Measurements from ENCODE around the gene SAMD9L.

SAMD9L gene

GRCh38 chr7:93146472-93147141, 1.6 kb downstream of the SAMD9L start:
- Histone ChIP-seq H3K4me2 (ENCODE audit: low read length) (peak overlapping the region; percentile 92), H3K36me3 (replicated peaks; ENCODE audit: low read depth, low read length) (peaks cover 40% of the 10 kb centered on the region), H3K4me3 (ENCODE audit: low read length) (peak overlapping the region; percentile 78), H3K4me1 (ENCODE audit: low read length) (peaks cover 59% of the 10 kb centered on the region), H3K27me3 (ENCODE audit: low read depth, low read length) (no peaks in the 10 kb centered on the region), H3K27ac (ENCODE audit: low read length) (peak overlapping the region; percentile 73), H2AFZ (ENCODE audit: low read depth, low read length) (peak overlapping the region; percentile 49), H3K9ac (ENCODE audit: low read length) (peak overlapping the region; percentile 72), H4K20me1 (ENCODE audit: insufficient read depth, low read length) (no peaks in the 10 kb centered on the region), H3K9me3 (ENCODE audit: insufficient read depth, low read length) (no peaks in the 10 kb centered on the region), H3K79me2 (ENCODE audit: low read length) (peaks cover 15% of the 10 kb centered on the region)
- TF ChIP-seq EZH2phosphoT487 (IDR thresholded peaks at IDR 0.05; ENCODE audit: low read depth) = no peak
- TF ChIP-seq, protein P1, sequence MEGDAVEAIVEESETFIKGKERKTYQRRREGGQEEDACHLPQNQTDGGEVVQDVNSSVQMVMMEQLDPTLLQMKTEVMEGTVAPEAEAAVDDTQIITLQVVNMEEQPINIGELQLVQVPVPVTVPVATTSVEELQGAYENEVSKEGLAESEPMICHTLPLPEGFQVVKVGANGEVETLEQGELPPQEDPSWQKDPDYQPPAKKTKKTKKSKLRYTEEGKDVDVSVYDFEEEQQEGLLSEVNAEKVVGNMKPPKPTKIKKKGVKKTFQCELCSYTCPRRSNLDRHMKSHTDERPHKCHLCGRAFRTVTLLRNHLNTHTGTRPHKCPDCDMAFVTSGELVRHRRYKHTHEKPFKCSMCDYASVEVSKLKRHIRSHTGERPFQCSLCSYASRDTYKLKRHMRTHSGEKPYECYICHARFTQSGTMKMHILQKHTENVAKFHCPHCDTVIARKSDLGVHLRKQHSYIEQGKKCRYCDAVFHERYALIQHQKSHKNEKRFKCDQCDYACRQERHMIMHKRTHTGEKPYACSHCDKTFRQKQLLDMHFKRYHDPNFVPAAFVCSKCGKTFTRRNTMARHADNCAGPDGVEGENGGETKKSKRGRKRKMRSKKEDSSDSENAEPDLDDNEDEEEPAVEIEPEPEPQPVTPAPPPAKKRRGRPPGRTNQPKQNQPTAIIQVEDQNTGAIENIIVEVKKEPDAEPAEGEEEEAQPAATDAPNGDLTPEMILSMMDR (IDR thresholded peaks at IDR 0.05; ENCODE audit: low read depth, low read length) = no peak

GRCh38 chr7:93146036-93146435, 2.1 kb downstream of the SAMD9L start:
- Histone ChIP-seq H3K36me3 (replicated peaks; ENCODE audit: low read depth, low read length) (peaks cover 46% of the 10 kb centered on the region), H3K4me3 (ENCODE audit: low read length) (peak overlapping the region; percentile 78), H3K4me1 (ENCODE audit: low read length) (peaks cover 57% of the 10 kb centered on the region), H3K4me2 (ENCODE audit: low read length) (peak overlapping the region; percentile 92), H3K79me2 (ENCODE audit: low read length) (peaks cover 15% of the 10 kb centered on the region), H3K9me3 (ENCODE audit: insufficient read depth, low read length) (no peaks in the 10 kb centered on the region), H3K27me3 (ENCODE audit: low read depth, low read length) (no peaks in the 10 kb centered on the region), H3K27ac (ENCODE audit: low read length) (peak overlapping the region; percentile 73), H4K20me1 (ENCODE audit: insufficient read depth, low read length) (no peaks in the 10 kb centered on the region), H2AFZ (ENCODE audit: low read depth, low read length) (no peak overlapping the region), H3K9ac (ENCODE audit: low read length) (peak overlapping the region; percentile 72)
- TF ChIP-seq, protein P1 (IDR thresholded peaks at IDR 0.05; ENCODE audit: low read depth, low read length) = no peak
- no peak for TF ChIP-seq EZH2phosphoT487 (IDR thresholded peaks at IDR 0.05; ENCODE audit: low read depth)

- H2AFZ ChIP-seq (ENCODE audit: low read depth, low read length) = no peak overlapping the region
- H4K20me1 ChIP-seq (ENCODE audit: insufficient read depth, low read length) = no peaks in the 10 kb centered on the region
Observed at GRCh38 chr7:93145354-93145753, 2.8 kb downstream of the SAMD9L start.

DNA sequence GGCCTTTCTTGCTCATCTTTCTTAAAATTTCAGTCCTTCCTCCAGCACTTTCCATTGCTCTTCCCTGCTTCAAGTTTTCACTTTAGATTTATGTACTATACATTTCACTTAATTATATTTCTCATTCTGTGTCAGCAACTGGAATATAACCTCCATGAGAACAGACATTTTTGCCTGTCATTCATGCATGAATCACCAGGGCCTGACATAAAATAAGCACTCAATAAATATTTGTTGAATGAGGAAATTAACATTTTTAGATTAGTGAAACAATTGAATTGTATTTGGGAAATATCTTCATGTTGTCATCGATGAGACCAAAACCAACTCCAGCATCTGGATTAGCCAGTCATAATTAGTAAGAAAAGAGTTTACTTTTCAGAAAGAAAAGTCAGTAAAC, 6.1 kb downstream of the SAMD9L start:
- H3K27ac ChIP-seq (ENCODE audit: low read length) = no peak overlapping the region
- H3K79me2 ChIP-seq (ENCODE audit: low read length) = peaks cover 8% of the 10 kb centered on the region
- H3K9ac ChIP-seq (ENCODE audit: low read length) = no peak overlapping the region
- H2AFZ ChIP-seq (ENCODE audit: low read depth, low read length) = no peak overlapping the region
- peaks cover 76% of the 10 kb centered on the region for H3K36me3 ChIP-seq (replicated peaks; ENCODE audit: low read depth, low read length)
- peaks cover 29% of the 10 kb centered on the region for H3K4me1 ChIP-seq (ENCODE audit: low read length)
- H3K4me3 ChIP-seq (ENCODE audit: low read length) = no peak overlapping the region
- TF ChIP-seq, protein P1 (IDR thresholded peaks at IDR 0.05; ENCODE audit: low read depth, low read length) = no peak
- TF ChIP-seq EZH2phosphoT487 (IDR thresholded peaks at IDR 0.05; ENCODE audit: low read depth) = no peak
- H3K4me2 ChIP-seq (ENCODE audit: low read length) = no peak overlapping the region
- no peaks in the 10 kb centered on the region for H4K20me1 ChIP-seq (ENCODE audit: insufficient read depth, low read length)
- no peaks in the 10 kb centered on the region for H3K27me3 ChIP-seq (ENCODE audit: low read depth, low read length)
- no peaks in the 10 kb centered on the region for H3K9me3 ChIP-seq (ENCODE audit: insufficient read depth, low read length)

More at GRCh38 chr7:93145354-93145753, 2.8 kb downstream of the SAMD9L start:
- H3K27ac ChIP-seq (ENCODE audit: low read length) = peak overlapping the region; percentile 73
- H3K9me3 ChIP-seq (ENCODE audit: insufficient read depth, low read length) = no peaks in the 10 kb centered on the region
- TF ChIP-seq, protein P1 (IDR thresholded peaks at IDR 0.05; ENCODE audit: low read depth, low read length) = no peak
- TF ChIP-seq EZH2phosphoT487 (IDR thresholded peaks at IDR 0.05; ENCODE audit: low read depth) = no peak
- H3K9ac ChIP-seq (ENCODE audit: low read length) = no peak overlapping the region
- peak overlapping the region; percentile 92 for H3K4me2 ChIP-seq (ENCODE audit: low read length)
- peaks cover 15% of the 10 kb centered on the region for H3K79me2 ChIP-seq (ENCODE audit: low read length)
- no peaks in the 10 kb centered on the region for H3K27me3 ChIP-seq (ENCODE audit: low read depth, low read length)
- peak overlapping the region; percentile 27 for H3K4me3 ChIP-seq (ENCODE audit: low read length)
- peaks cover 52% of the 10 kb centered on the region for H3K36me3 ChIP-seq (replicated peaks; ENCODE audit: low read depth, low read length)
- H3K4me1 ChIP-seq (ENCODE audit: low read length) = peaks cover 51% of the 10 kb centered on the region
